ENCODE results near the gene INAFM2.

DNA sequence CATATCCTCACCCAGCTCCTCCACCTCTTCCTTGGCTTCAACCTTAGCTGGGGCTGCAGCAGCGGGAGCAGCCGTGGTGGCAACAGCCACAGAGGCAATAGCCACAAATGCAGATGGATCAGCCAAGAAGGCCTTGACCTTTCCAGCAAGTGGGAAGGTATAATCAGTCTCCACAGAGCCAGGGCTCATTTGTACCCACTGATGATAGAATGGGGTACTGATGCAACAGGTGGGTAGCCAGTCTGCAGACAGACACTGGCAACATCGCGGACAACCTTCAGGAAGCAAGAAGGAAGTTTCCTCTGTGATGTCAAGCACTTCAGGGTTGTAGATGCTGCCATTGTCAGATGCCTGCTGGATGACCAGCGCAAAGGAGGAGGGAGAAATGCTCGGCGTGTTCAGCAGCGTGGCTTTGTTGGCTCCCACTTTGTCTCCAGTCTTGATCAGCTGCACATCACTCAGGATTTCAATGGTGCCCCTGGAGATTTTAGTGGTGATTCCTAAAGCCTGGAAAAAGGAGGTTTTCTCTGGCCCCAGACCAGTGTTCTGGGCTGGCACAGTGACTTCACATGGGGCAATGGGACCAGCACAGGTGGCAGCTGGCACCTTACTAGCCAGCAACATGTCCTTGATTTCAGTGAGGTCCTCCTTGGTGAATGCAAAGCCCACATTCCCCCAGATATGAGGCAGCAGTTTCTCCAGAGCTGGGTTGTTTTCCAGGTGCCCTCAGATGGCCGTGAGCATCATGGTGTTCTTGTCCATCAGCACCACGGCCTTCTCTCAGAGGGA lies 10.9 kb upstream of the INAFM2 start:
- TF ChIP-seq POLR2A (IDR thresholded peaks at IDR 0.05): no peak
- TF ChIP-seq, protein P1, sequence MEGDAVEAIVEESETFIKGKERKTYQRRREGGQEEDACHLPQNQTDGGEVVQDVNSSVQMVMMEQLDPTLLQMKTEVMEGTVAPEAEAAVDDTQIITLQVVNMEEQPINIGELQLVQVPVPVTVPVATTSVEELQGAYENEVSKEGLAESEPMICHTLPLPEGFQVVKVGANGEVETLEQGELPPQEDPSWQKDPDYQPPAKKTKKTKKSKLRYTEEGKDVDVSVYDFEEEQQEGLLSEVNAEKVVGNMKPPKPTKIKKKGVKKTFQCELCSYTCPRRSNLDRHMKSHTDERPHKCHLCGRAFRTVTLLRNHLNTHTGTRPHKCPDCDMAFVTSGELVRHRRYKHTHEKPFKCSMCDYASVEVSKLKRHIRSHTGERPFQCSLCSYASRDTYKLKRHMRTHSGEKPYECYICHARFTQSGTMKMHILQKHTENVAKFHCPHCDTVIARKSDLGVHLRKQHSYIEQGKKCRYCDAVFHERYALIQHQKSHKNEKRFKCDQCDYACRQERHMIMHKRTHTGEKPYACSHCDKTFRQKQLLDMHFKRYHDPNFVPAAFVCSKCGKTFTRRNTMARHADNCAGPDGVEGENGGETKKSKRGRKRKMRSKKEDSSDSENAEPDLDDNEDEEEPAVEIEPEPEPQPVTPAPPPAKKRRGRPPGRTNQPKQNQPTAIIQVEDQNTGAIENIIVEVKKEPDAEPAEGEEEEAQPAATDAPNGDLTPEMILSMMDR (IDR thresholded peaks at IDR 0.05 in 8 of 11, conservative IDR thresholded peaks at IDR 0.05 in 3 of 11): no peak
- TF ChIP-seq POLR2AphosphoS5 (IDR thresholded peaks at IDR 0.05): no peak
